ENCODE results near the gene EFCAB12.

EFCAB12 gene

DNA sequence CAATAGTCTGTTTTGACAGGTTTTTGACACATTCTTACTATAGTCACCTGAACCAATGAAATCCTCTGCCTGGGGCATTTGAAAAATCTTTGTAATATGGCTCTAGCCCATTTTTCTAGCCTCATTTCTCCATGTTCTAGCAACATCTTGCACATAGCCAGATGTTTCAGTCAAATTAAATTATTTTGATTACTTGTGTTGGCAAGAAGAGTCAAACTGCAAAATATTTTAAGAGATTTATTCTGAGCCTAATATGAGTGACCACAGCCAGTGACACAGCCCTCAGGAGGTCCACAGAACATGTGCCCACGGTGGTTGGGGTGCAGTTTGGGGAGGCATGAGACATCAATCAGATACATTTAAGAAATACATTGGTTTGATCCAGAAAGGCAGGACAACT, 18.5 kb upstream of the EFCAB12 start:
- no peak overlapping the region for H3K4me3 ChIP-seq (ENCODE audit: low read depth, low read length)

DNA sequence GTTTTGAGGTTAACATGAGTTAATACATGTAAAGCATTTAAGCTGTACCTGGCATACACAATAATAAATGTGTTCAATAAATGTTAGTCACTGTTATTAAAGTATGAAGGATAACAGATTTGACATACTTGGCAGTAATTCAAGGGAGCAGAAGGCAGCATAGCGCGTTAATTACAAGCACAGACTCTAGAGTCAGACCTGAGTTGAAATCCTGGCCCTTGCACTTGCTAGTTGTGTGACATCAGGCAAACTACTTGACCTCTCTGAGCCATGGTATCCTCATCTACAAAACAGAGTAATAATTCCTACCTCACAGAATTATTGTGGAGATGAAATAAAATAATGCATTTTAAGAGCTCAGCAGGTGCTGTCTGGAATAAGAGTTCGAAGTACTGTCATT, 17.0 kb upstream of the EFCAB12 start:
- H3K4me3 ChIP-seq (ENCODE audit: low read depth, low read length): no peak overlapping the region

DNA sequence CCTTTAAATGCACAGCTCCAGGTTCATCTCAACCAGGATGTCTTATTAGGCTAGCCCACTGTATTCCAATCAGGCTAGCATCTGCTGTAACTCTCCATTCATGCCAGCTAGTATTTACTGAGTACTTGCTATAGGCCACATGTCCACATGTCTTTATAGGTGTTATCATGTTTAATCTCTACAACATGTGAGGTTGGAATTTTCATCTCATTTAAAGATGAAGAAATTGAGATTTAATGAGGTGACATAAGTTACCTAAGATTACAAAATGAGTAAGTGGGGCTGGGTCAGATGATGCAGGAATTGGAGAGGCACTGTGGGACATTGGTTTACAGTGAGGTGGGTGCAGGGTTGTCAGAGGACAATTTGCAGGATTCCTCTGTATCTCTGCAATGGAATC, 14.5 kb upstream of the EFCAB12 start:
- H3K4me3 ChIP-seq (ENCODE audit: low read depth, low read length): no peak overlapping the region

DNA sequence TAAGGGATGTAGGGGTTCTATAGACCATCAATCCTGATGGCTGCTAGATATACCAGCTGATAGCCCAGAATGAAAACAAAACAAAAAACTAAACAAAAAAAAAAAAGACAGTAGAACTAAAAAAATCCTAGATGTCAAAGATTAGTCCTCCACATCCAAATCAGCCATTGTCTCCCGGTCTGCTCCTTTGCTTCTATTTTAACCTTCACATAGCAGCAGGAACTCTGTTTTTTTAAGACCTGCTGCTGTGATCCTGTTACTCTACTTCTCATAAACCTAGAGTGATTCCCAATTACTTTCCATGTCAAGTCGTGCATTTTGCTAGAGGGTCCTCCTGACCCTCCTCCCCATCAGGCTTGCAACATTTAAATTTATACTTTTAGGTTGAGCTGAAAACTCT, 14.1 kb upstream of the EFCAB12 start:
- no peak overlapping the region for H3K4me3 ChIP-seq (ENCODE audit: low read depth, low read length)

DNA sequence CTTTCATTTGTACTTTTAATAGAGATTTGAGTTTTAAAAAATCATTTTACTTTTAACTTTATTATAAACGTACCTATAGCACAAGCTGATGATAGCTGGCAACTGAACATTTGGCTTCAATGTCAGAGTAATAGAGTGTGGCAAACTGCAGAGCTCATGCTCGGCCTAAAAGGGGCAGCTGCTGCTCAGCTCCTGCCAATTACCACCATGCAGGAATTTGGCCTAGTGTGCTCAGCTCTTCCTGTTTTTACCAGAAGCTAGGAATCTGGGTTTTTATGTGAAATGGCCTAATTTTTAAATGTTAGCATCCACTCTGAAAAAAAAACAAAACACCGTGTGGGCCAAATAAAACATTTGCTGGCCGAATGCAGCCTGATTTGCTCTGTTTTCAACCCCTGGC, 13.3 kb upstream of the EFCAB12 start:
- no peak overlapping the region for H3K4me3 ChIP-seq (ENCODE audit: low read depth, low read length)

DNA sequence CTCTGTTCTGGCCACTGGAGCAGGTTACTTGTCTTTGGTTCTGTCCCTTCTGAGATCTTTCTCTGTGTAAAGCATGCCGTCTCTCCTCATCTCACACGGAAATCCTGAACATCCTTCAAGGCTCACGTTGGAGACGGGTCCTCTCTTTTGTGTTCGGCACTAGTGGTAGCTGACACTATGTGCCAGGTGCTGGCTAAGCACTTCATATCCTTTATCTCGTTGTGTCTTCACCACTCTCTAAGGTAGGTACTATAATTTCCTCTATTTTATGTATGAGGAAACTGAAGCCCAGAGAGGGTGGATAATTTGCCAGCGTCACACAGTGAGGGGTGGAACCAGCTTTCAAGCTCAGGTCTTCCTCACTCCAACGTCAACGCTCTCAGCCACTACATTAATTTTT, 12.8 kb upstream of the EFCAB12 start:
- H3K4me3 ChIP-seq (ENCODE audit: low read depth, low read length): no peak overlapping the region

DNA sequence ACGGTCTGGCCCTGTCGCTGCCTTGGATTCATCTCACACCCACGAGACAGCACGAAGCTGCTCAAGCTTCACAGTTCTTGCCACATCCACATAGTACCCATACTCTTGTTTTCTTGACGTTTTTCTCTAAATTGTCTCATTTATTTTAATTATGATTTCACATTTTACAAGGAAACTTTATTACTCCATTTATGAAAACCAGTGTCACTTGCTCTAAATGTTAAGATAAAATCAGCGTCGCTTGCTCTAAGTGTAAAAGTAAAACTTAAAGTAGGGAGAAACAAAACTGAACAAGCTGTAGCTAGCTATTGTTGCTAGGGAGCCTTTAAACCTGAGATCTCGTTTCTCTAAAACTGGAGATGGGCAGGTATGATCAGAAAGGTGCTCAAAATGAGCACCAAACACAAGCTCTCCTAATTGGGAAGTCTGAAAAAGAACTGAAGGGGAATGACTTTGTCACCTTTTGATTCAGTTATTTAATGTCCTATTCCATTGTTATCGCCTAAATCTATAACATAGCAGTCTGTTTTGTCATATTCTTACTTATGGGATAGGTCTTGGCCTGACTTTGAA, 12.3 kb upstream of the EFCAB12 start:
- H3K4me3 ChIP-seq (ENCODE audit: low read depth, low read length): peak overlapping the region; percentile 83

DNA sequence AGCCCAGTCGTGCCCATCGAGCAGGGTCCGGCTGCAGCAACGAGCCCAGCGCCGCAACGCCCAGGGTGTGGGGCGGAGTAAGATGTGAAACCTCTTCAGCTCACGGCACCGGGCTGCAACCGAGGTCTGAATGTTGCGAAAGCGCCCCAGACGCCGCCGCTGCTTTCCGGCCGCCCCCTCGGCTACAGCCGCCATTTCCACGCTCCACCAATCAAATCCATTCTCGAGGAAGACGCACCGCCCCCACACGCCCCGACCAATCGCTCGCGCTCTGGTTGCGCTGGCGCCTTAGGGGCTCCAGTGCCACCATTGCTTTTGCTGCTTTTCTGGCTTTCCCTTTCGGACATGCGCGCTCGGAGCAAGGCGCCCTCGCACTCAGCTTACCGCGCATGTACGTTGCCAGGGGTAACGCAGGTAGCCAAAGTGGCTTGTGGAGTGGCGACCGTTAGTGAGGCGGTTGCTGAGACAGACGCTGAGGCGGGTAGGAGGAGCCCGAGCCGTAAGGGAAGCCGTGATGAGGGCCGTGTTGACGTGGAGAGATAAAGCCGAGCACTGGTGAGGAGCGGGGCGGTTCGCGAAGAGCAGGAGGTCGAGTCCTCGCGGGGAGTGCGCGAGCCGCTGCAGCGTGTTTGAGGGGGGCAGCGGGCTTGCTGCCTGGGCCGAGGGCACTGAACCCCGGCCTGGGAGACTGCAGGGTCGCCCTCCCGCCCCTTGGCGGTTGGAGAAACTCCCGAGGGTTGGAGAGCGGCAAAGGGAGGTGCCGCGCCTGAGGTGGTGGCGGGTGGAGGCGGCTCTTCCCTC, 11.6 kb upstream of the EFCAB12 start, which contains the start of the genes IFT122 and MBD4:
TSS of gene IFT122 (plus strand) at position 408 of the 801 bp plus-strand sequence. CDS start at position 515, 107 bp downstream.
TSS of gene MBD4 (minus strand) at position 132 of the 801 bp plus-strand sequence. CDS start at position 17, 115 bp downstream.
- H3K4me3 ChIP-seq (ENCODE audit: low read depth, low read length): peak within 1 kb of the TSS; percentile 92

DNA sequence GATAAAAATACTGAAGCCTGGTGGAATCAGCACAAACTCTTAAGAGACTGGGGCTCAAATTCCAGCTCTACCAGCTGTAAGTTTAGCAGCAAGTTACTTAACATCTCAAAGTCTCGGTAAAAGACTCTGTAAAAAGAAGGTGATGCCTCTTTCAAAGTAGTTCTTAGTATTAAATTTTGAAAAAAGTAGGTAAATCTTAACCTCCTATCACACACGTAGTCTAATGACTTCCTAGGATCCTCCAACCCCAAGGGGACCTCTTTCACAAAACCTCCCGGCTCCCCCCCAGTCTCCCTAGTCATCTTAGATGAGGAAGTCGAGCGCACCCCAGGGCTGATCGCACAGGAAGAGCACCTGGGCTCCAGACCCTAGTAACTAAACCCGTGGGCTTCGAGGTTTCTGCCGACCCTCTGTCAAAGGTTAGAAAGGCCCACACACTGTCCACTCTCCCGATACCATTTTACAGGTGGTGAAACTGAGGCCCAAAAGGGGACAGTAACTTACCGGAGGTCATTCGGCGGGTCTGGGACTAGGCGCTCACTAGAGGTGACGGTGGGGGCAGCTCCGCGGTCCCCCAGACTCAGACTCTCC, 10.9 kb upstream of the EFCAB12 start:
- peak overlapping the region; percentile 92 for H3K4me3 ChIP-seq (ENCODE audit: low read depth, low read length)

DNA sequence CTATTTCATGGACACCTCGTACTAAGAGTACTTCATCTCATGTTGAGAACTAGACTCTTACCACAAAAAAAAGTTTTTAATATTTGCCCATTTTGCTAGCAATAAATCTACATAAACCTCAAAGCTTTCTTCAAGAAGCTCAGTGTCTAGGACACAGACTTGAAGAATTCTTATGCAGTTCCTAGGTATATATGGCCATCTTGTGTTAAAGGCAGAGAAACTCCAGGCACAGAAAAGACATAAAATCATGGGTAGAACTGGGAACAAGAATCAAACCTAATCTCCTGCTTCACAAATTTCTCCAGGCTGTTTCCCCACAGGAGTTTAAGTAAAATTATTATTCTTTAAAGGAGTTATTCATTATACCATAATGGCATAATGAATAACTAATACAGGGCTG, 6.9 kb upstream of the EFCAB12 start:
- no peak overlapping the region for H3K4me3 ChIP-seq (ENCODE audit: low read depth, low read length)

DNA sequence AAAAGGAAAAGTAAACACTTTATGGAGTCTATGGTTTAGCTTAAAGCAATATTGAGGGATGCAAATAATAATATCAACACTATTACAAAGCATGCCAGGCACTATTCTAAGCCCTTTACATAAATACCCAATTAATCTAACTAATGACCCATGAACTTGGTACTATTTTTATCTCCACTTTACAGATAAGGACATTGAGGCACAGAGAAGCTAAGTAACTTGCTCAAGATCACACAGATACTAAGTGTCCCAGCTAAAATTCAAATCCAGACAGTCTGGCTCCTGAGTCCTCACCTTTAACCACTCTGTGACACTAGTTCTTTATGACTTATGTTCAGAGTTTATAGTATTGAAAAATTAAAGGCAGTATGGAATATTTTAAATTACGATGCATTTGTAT, 5.7 kb upstream of the EFCAB12 start:
- H3K4me3 ChIP-seq (ENCODE audit: low read depth, low read length): no peak overlapping the region

DNA sequence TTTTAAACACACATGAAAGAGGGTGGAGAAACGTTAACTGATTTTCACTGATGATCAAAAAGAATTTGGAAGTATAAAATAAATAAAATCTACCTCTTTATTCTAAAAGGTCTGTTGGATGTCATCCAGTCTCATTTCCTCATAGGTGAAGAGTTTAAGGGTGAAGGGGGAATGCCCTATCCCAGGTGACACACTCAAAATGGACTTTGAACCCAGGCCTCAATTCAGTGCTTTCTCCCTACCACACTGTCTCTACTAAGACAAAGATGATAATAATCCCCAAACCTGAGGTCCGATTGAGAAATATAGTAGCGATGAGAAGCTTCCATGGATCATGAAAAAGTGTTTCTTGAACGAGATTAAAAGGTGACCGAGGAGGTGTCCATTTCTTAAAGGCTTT, 5.1 kb upstream of the EFCAB12 start:
- no peak overlapping the region for H3K4me3 ChIP-seq (ENCODE audit: low read depth, low read length)

DNA sequence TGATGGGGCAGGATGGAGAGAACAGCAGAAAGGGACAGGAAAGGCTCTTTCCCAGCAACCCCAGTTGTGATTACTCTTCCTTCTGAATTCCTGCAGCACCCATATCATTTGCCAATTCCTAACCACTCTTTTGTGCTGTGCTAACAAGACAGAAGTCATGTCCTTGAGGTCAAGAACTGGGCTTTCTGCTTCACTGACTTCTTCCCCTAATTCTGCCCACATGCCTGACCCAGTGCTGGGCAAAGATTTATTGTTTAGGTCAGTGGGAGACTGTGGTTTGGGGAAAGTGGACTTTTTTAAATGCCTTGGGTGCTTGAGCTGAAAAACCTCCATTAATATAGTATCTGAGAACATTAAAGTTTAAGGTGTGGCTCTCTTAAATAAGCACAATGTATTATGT, 4.2 kb upstream of the EFCAB12 start:
- H3K4me3 ChIP-seq (ENCODE audit: low read depth, low read length): no peak overlapping the region

DNA sequence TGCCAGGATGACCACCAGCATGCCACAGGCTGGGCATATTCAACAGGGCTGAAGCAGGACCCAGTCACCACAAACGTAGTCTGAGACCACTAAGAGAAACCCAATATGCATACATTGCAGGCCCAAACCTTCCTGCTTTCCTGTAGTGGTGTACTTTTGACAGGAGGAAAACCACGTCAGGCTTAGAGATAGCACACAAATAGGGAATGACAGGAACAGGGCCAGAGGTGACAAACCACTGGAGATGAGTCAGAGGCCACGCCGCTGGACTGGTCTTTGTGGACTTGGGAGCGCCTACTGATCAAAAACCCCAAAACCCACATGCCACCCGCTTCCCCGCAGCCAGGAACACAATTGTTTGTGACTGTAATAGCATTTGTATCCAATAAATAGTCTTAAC, 3.6 kb upstream of the EFCAB12 start:
- no peak overlapping the region for H3K4me3 ChIP-seq (ENCODE audit: low read depth, low read length)

DNA sequence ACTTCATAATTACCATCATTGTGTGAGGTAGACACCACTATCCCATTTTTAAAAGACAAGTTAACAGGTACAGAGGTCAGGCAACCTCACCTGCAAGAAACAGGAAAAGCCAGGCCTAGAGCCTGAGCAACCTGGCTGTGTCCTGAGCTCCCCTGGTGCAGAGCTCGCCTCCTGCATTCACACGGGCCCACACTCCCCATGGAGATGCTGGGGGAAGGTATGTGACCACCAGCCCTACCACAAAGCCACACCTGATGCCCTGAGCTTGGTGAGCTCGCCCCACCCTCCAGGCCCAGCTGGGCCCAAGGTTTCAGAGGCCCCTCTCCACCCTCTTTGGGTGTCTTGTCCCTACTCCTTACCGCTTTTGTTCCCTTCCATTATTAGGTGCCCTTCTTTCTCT, 1.2 kb upstream of the EFCAB12 start:
- H3K4me3 ChIP-seq (ENCODE audit: low read depth, low read length): no peak overlapping the region

DNA sequence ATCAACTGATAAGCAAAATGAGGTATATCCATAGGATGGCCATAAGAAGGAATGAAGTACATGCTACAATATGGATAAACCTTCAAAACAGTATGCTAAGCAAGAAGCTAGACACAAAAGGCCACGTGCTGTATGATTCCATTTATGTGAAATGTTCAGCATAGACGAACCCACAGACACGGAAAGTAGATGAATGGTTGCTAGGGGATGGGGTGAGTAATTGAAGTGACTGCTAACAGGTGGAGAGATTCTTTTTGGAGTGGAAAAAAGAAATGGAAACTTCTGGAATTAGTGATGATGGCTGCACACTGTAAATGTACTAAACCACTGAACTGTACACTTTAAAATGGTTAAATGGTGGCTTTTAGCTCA, 630 bp upstream of the EFCAB12 start:
- no peak overlapping the region for H3K4me3 ChIP-seq (ENCODE audit: low read depth, low read length)

DNA sequence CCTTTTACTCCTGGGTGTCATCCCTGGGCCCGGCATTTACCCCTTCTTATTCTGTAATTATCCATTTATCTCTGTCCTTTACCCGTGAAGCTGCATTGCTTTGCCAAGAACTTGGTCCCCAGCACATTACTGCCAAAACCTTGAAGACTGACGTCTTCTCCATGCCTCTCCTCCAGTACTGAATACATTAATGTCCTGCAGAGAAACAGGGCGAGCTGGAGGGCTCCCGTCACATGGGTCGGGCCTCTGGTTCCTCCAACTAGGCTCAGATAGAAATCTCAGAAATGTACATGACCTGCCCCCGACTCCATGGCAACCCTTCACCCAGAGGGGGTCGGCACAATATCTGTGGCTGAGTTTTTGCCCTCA, 445 bp downstream of the EFCAB12 start:
- peak overlapping the region; percentile 65 for H3K4me3 ChIP-seq (ENCODE audit: low read depth, low read length)

DNA sequence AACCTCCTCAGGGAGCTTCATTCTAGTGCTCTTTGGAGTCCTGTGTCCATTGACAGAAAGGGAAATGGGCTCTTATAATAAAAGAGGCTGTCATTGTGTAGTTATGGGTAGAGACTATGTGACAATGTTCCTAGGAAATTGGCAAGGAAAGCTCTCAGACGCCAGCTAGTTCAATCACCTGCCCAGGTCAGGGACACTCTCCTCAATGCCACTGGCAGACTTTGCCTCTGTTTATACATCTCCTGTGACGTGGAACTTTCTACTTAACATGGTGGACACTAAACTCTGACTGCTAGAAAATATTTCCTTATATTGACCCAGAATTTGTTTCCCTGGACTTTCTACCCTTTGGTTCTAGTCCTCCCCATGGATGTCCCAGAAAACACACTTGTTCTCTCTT, 2.8 kb downstream of the EFCAB12 start:
- no peak overlapping the region for H3K4me3 ChIP-seq (ENCODE audit: low read depth, low read length)

DNA sequence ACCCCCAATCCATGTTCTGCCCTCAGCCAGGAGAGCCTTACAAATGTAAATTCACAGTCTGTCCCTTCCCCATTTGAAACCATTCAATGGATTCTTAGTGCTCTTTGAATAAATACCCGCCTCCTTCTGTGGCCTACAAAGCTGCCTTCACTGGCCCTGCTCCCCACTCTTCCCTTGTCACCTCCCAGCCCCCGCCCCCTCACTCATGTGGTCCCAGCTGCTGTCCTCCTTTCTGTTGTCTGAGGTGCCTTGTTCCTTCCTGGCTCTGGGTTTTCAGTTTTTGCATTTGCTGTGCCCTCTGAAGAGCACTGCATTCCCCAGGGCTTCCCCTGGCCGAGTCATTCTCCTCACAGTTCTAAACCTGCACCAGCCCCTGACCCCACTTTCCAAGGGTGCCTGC, 3.2 kb downstream of the EFCAB12 start:
- no peak overlapping the region for H3K4me3 ChIP-seq (ENCODE audit: low read depth, low read length)

DNA sequence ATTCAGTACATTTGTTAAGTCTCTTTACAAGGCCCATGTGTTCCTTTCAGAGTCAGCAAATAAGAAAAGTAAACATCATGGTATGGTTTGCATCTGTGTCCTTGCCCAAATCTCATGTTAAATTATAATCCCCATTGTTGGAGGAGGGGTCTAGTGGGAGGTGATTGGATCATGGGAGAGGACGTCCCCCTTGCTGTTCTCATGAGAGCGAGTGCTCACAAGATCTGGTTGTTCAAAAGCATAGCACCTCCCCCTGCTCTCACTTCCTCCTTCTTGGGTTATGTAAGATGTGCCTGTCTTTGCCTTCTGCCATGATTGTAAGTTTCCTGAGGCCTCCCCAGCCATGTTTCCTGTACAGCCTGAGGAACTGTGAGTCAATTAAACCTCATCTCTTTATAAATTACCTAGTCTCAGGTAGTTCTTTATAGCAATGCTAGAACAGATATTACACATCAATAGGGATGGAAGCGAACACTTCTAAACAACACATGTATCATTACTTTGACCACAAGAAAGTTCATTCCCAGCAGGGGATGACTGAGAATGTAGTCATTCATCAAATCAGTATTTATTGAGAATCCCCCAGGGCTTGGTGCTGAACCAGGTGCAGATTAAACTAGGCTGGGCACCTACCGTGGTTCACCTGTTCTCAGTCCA, 4.1 kb downstream of the EFCAB12 start:
- no peak overlapping the region for H3K4me3 ChIP-seq (ENCODE audit: low read depth, low read length)

DNA sequence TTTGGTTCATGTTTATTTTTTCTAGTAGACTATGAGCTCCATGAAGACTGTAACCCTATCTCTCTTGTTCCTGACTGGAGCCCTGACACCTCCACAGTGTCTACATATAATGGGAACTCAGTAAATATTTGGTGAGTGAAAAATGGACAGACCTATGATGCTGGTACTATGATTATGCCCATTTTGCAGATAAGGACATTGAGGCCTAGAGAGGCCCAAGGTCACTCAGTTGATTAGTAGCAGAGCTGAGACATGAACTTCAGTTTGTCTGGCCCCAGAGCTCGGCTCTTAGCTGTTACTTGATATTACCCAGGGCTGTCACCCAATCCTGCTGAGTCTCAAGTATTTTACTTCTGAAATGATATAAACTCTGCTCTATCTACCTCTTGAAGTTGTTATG, 5.5 kb downstream of the EFCAB12 start:
- no peak overlapping the region for H3K4me3 ChIP-seq (ENCODE audit: low read depth, low read length)

All from iPS-11a (cell line).